Calu3 (cell line): ENCODE measurements around the gene STIL. TPM values are rescaled to one million over a fixed set of nuclear protein-coding genes. Genes with fewer than 3 reads are reported as not detected.

Experiments
- BruUV-seq: library from RNA; stranded (reverse); fragments of 400-500 nt; replicated peaks from 2 replicates; lab custom pipeline; 2021; lab: Mats Ljungman, UMichigan
- CTCF ChIA-PET: fragments of 300-600 bp; sonication (Branson Sonifier 250); formaldehyde crosslinking; loops from one replicate; lab custom pipeline; 2022; ENCODE audit warnings: antibody characterized with exemption; lab: Charles Lee
- DNase-seq: peaks from one replicate; pipeline ENCODE4 v3.0.0; 2022
- H3K27ac Mint-ChIP-seq: one replicate; pipeline ENCODE4 v1.8.0; 2022; ENCODE audit warnings: mixed read lengths; ENCODE audit not compliant: unreplicated experiment
- H3K27me3 Mint-ChIP-seq: one replicate; pipeline ENCODE4 v1.8.0; 2022; ENCODE audit warnings: mixed read lengths; ENCODE audit not compliant: unreplicated experiment
- H3K36me3 Mint-ChIP-seq: one replicate; pipeline ENCODE4 v1.8.0; 2022; ENCODE audit warnings: mild to moderate bottlenecking, moderate library complexity, mixed read lengths; ENCODE audit not compliant: insufficient read depth, unreplicated experiment
- H3K4me1 Mint-ChIP-seq: one replicate; pipeline ENCODE4 v1.8.0; 2022; ENCODE audit warnings: mild to moderate bottlenecking, low read depth, mixed read lengths; ENCODE audit not compliant: unreplicated experiment
- H3K4me3 Mint-ChIP-seq: one replicate; pipeline ENCODE4 v1.8.0; 2022; ENCODE audit warnings: mild to moderate bottlenecking, low read depth, moderate library complexity, mixed read lengths; ENCODE audit not compliant: unreplicated experiment
- H3K9me3 Mint-ChIP-seq: one replicate; pipeline ENCODE4 v1.8.0; 2022; ENCODE audit warnings: low read depth, mixed read lengths; ENCODE audit not compliant: unreplicated experiment
- intact Hi-C: fragments of 100-400 bp; cut with micrococcal nuclease; formaldehyde crosslinking; loops from one replicate; pipeline ENCODE4 v1.10.0; 2022; ENCODE audit not compliant: unreplicated experiment
- total RNA-seq: library from RNA; stranded (reverse); gene quantifications from 2 replicates; pipeline ENCODE4 v1.2.3, GENCODE V29; 2022
- TF ChIP-seq, protein P1 (sequence below): fragments of 200-600 bp; IDR thresholded peaks from one replicate; pipeline ENCODE4 v1.8.0; 2022; ENCODE audit warnings: antibody characterized with exemption; ENCODE audit not compliant: unreplicated experiment

STIL gene
- total RNA-seq, 1 experiment from 2014 or later: 62.4 TPM

DNA sequence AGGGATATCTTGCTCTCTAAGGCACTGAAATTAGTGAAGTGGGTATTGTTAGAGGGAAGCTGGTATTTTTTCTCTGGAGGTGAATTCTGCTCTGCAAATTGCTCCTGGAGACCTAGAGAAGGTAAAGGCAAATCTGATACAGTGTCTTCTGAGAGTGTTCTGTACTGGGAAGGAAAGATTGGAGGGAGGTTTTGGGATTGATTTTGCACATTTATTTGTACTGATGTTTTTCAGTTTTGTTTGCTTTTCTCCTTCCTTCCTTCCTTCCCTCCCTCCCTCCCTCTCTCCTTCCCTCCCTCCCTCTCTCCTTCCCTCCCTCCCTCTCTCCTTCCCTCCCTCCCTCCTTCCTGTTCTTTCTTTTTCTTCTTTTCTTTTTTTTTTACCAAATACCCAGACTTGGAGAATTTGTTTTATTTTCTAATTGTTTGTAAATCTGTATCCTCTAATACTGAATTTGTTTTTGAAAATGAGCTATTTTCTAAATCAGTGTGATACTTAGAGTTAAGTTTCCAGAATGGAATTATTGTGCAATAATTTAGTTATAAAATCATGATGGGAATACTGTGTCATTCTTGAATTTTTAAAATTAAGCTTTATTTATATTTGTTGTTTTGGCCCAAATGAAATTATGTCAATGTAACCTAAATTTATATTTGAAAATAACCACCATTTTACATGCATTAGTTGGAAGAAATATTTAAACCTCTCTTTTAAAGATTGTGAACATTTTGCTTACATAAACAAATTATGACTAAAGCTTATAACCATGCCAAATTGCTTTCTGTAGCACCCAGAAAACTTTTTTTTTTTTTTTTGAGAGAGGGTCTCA, 24.5 kb upstream of the STIL start:
- peaks cover 23% of the 10 kb centered on the region for H3K4me1 Mint-ChIP-seq
- H3K27ac Mint-ChIP-seq: no peak overlapping the region
- H3K9me3 Mint-ChIP-seq: no peaks in the 10 kb centered on the region
- TF ChIP-seq, protein P1, sequence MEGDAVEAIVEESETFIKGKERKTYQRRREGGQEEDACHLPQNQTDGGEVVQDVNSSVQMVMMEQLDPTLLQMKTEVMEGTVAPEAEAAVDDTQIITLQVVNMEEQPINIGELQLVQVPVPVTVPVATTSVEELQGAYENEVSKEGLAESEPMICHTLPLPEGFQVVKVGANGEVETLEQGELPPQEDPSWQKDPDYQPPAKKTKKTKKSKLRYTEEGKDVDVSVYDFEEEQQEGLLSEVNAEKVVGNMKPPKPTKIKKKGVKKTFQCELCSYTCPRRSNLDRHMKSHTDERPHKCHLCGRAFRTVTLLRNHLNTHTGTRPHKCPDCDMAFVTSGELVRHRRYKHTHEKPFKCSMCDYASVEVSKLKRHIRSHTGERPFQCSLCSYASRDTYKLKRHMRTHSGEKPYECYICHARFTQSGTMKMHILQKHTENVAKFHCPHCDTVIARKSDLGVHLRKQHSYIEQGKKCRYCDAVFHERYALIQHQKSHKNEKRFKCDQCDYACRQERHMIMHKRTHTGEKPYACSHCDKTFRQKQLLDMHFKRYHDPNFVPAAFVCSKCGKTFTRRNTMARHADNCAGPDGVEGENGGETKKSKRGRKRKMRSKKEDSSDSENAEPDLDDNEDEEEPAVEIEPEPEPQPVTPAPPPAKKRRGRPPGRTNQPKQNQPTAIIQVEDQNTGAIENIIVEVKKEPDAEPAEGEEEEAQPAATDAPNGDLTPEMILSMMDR: no peak
- no peak overlapping the region for H3K4me3 Mint-ChIP-seq
- CTCF ChIA-PET: interaction anchor here (1.0 to 1.2 kb wide), 3 partner anchors 9 to 159 kb away, joined by 3 to 4 read pairs (median 4); no protein-coding TSS in a partner anchor
- no TSS peak for BruUV-seq
- DNase-seq: no peak
- H3K27me3 Mint-ChIP-seq: no peaks in the 10 kb centered on the region
- intact Hi-C loops: loop anchor here (10.0 kb wide), 1 partner anchor 154 kb away; no protein-coding TSS in a partner anchor
- H3K36me3 Mint-ChIP-seq: peaks cover 24% of the 10 kb centered on the region

DNA sequence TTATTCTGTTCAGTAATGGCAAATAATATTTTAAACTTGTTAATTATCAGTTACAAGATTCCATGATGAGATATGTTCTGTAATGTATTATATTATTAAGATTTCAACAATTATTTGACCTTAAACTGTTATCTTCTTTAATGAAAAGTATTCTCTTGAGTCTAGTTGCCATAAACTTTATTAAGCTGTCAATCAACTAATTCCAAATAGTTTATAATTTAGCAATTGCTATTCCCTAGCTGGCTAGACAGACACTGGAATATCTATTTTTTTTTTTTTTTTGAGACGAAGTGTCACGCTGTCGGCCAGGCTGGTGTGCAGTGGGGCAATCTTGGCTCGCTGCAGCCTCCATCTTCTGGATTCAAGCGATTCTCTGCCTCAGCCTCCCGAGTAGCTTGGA, 23.4 kb upstream of the STIL start:
- TF ChIP-seq, protein P1: no peak
- Mint-ChIP-seq H3K4me1 (peaks cover 23% of the 10 kb centered on the region), H3K27me3 (no peaks in the 10 kb centered on the region), H3K4me3 (no peak overlapping the region), H3K36me3 (peaks cover 24% of the 10 kb centered on the region), H3K9me3 (no peaks in the 10 kb centered on the region), H3K27ac (no peak overlapping the region)
- intact Hi-C loops: loop anchor here (10.0 kb wide), 1 partner anchor 153 kb away; no protein-coding TSS in a partner anchor
- BruUV-seq: no TSS peak
- CTCF ChIA-PET: no interaction called here
- no peak for DNase-seq

DNA sequence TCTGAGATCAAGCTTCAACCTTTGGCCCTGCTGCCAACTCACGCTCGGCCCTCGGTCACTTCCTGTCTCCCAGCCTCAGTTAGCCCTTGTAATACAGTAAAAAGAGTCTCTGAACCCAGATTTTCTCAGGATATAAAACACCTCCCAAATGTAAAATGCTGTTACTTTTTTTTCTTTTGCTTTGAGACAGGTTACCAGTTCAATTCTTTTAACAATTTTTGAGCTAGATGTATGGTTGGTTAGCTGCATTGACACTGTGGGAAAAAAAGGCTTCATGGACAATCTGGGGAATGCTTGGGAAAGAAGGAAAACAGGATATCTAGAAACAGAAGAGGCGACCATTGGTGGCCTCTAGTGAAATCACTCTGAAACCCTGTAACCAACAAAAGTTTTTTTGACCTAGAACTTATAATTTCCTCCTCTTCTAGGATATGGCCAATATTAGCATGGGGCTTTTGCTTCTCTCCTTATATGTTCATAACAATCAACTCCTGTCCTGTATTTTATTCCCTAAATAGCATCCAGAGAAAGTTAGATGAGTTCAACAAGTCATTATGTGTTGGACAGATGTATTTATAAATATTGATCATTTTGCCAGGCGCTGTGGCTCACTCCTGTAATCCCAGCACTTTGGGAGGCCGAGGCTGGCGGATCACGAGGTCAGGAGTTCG, 21.0 kb upstream of the STIL start:
- no peaks in the 10 kb centered on the region for H3K27me3 Mint-ChIP-seq
- TF ChIP-seq, protein P1: no peak
- H3K4me1 Mint-ChIP-seq: peaks cover 23% of the 10 kb centered on the region
- CTCF ChIA-PET: interaction anchor here (1.0 to 1.6 kb wide), 3 partner anchors 11 to 145 kb away, joined by 3 to 6 read pairs (median 5); partner anchors contain the start of genes PDZK1IP1 and STIL
- no peaks in the 10 kb centered on the region for H3K9me3 Mint-ChIP-seq
- TSS peak; percentile 67 for BruUV-seq
- peaks cover 9% of the 10 kb centered on the region for H3K36me3 Mint-ChIP-seq
- intact Hi-C loops: loop anchor here (10.0 kb wide), 1 partner anchor 150 kb away; no protein-coding TSS in a partner anchor
- H3K4me3 Mint-ChIP-seq: no peak overlapping the region
- no peak for DNase-seq
- peak overlapping the region; percentile 86 for H3K27ac Mint-ChIP-seq

DNA sequence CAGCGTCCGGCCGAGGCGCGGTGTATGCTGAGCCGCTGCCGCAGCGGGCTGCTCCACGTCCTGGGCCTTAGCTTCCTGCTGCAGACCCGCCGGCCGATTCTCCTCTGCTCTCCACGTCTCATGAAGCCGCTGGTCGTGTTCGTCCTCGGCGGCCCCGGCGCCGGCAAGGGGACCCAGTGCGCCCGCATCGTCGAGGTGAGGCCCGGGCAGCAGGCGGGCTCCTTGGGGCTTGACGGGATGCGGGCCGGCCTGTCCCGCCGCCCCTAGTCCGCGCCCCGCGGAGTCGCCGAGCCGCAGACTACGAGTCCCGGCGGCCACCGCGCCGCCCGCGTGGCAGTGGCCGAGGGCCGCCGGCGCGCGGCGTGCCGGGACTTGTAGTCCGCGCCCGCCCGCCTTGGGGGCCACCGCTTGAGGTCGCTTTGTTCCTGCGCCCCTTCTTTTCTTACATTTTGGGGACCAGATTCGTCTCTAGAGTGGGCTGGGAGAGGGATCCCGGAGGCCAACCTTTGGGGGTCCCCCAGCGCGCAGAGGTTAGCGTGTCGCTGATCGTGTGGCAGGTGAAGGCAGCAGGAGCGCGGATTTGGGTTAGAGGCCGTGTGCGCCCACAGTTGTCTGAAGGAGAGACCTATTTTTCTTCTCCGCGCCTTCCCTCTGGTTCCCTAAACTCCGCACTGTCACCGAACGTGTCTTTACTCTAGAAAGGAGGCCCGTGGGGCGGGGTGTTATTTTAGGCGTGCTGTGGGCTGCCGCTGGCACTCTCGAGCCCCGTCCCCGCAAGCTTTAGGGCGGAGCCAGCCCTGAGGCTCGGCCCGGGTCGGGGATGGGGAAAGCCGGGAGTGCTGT, 20.2 kb upstream of the STIL start:
- Mint-ChIP-seq H3K4me3 (no peak overlapping the region), H3K9me3 (no peaks in the 10 kb centered on the region), H3K4me1 (peaks cover 23% of the 10 kb centered on the region), H3K27ac (peak overlapping the region; percentile 86), H3K36me3 (peaks cover 2% of the 10 kb centered on the region), H3K27me3 (no peaks in the 10 kb centered on the region)
- TF ChIP-seq, protein P1: peak; percentile 32
- BruUV-seq: no TSS peak
- peak; percentile 81 for DNase-seq
- CTCF ChIA-PET: interaction anchor here (0.8 to 1.6 kb wide), 8 partner anchors 9 to 155 kb away, joined by 3 to 8 read pairs (median 6); partner anchors contain the start of genes PDZK1IP1 and STIL
- intact Hi-C loops: loop anchor here (10.0 kb wide), 1 partner anchor 149 kb away; no protein-coding TSS in a partner anchor
